ENCODE data around the gene CDIP1.

DNA sequence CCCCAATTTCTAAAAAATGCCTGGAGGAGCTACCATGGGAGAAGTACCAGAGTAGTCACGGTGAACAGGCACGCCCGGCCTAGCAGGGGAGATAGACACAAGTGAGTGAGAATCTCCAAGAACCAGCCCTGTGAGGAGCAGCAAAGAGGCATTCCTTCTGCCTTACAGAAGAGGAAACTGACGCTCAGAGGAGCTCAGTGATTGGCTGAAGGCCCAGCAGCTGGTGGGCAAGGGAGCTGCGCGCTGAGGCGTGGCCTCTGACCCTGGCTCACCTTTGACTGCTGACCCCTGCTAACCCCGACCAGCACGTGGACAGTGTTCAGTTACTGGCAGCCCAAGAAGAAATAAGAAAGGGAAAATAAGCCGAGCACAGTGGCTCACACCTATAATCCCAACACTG lies 19.4 kb upstream of the CDIP1 start:
- TF ChIP-seq CTCF (IDR thresholded peaks at IDR 0.05; ENCODE audit: poor library complexity) (no peak), EZH2 (IDR thresholded peaks at IDR 0.05; ENCODE audit: borderline replicate concordance) (no peak), EZH2phosphoT487 (IDR thresholded peaks at IDR 0.05; ENCODE audit: low read depth, severe bottlenecking, unreplicated experiment) (no peak)
